SU-DHL-6 (cell line): ENCODE measurements around the gene PCK1.

Source experiments
- H2AFZ ChIP-seq: fragments of 200-600 bp; sonication (generic); 2 replicates; pipeline ENCODE4 v1.6.1; 2014; ENCODE audit warnings: low read depth, mild to moderate bottlenecking, moderate library complexity, mixed read lengths, antibody characterized with exemption, low read length; ENCODE audit not compliant: severe bottlenecking
- H3F3A ChIP-seq: fragments of 200-600 bp; shearing (Covaris generic); 2 replicates; pipeline ENCODE4 v1.6.0; 2016; ENCODE audit warnings: antibody characterized with exemption, mild to moderate bottlenecking; ENCODE audit not compliant: insufficient read depth
- H3K27ac ChIP-seq: fragments of 200-600 bp; sonication (generic); 2 replicates; pipeline ENCODE4 v1.5.1; 2016; ENCODE audit warnings: low read depth, mild to moderate bottlenecking, low read length, moderate library complexity, mixed read lengths
- H3K27me3 ChIP-seq: fragments of 200-600 bp; sonication (generic), shearing (Covaris generic); 2 replicates; pipeline ENCODE4 v1.6.0; 2014; ENCODE audit warnings: mild to moderate bottlenecking, low read length
- H3K36me3 ChIP-seq: fragments of 200-600 bp; sonication (generic); 2 replicates; pipeline ENCODE4 v1.6.1; 2014; ENCODE audit warnings: mild to moderate bottlenecking, low read length, mixed read lengths
- H3K4me2 ChIP-seq: fragments of 300-600, 200-600 bp; shearing (Covaris generic), sonication (generic); 2 replicates; pipeline ENCODE4 v1.6.0; 2014; ENCODE audit warnings: low read length, low read depth, mild to moderate bottlenecking; ENCODE audit not compliant: poor library complexity, severe bottlenecking
- H3K4me3 ChIP-seq: fragments of 200-600 bp; sonication (generic); 2 replicates; pipeline ENCODE4 v1.5.1; 2014; ENCODE audit warnings: antibody characterized with exemption, low read length, mild to moderate bottlenecking, mixed read lengths; ENCODE audit not compliant: insufficient read depth, poor library complexity, severe bottlenecking
- H3K79me2 ChIP-seq: fragments of 200-600 bp; sonication (generic); 2 replicates; pipeline ENCODE4 v1.6.1; 2014; ENCODE audit warnings: mild to moderate bottlenecking, low read length, moderate library complexity; ENCODE audit not compliant: insufficient read depth
- H3K9ac ChIP-seq: fragments of 200-600 bp; sonication (generic); 2 replicates; pipeline ENCODE4 v1.7.0; 2014; ENCODE audit warnings: mild to moderate bottlenecking, low read length
- H3K9me2 ChIP-seq: fragments of 200-600 bp; sonication (generic); replicated peaks from 2 replicates; pipeline ENCODE4 v1.6.1; 2014; ENCODE audit warnings: low read length; ENCODE audit not compliant: insufficient read depth
- H3K9me3 ChIP-seq: fragments of 200-600 bp; sonication (generic); 2 replicates; pipeline ENCODE4 v1.6.1; 2014; ENCODE audit warnings: low read length, mixed read lengths; ENCODE audit not compliant: insufficient read depth
- H4K20me1 ChIP-seq: fragments of 200-600 bp; sonication (generic); 2 replicates; pipeline ENCODE4 v1.6.1; 2014; ENCODE audit warnings: low read depth, mild to moderate bottlenecking, antibody characterized with exemption, low read length, moderate library complexity, mixed read lengths
- CTCF ChIP-seq: fragments of 200-600 bp; sonication (generic); IDR thresholded peaks from one replicate; pipeline ENCODE4 v1.5.1; 2017; ENCODE audit warnings: antibody characterized with exemption, mild to moderate bottlenecking, low read length, moderate library complexity; ENCODE audit not compliant: insufficient read depth, poor library complexity, severe bottlenecking
- EZH2phosphoT487 ChIP-seq: fragments of 200-600 bp; sonication (generic), shearing (Covaris generic); conservative IDR thresholded peaks from 2 replicates; pipeline ENCODE4 v1.6.1; 2018; ENCODE audit warnings: mild to moderate bottlenecking, antibody characterized with exemption, low read length, moderate library complexity, mixed read lengths

PCK1 gene

GRCh38 chr20:57609842-57610167 lies 48.9 kb downstream of the PCK1 start:
- H3K27ac ChIP-seq: no peak overlapping the region
- H3F3A ChIP-seq: no peaks in the 10 kb centered on the region
- no peak overlapping the region for H3K4me2 ChIP-seq
- H3K36me3 ChIP-seq: no peaks in the 10 kb centered on the region
- no peaks in the 10 kb centered on the region for H3K79me2 ChIP-seq
- no peaks in the 10 kb centered on the region for H3K9me2 ChIP-seq
- H3K9me3 ChIP-seq: no peaks in the 10 kb centered on the region
- TF ChIP-seq CTCF: no peak
- no peak for TF ChIP-seq EZH2phosphoT487
- H3K4me3 ChIP-seq: no peak overlapping the region
- H2AFZ ChIP-seq: no peak overlapping the region
- no peaks in the 10 kb centered on the region for H3K27me3 ChIP-seq
- H4K20me1 ChIP-seq: no peaks in the 10 kb centered on the region
- no peak overlapping the region for H3K9ac ChIP-seq

GRCh38 chr20:57610261-57610952 lies 49.5 kb downstream of the PCK1 start:
- no peaks in the 10 kb centered on the region for H3K79me2 ChIP-seq
- H3K4me3 ChIP-seq: no peak overlapping the region
- no peaks in the 10 kb centered on the region for H3K9me2 ChIP-seq
- H3K4me2 ChIP-seq: no peak overlapping the region
- no peaks in the 10 kb centered on the region for H3K27me3 ChIP-seq
- H3F3A ChIP-seq: no peaks in the 10 kb centered on the region
- H2AFZ ChIP-seq: no peak overlapping the region
- no peak for TF ChIP-seq CTCF
- TF ChIP-seq EZH2phosphoT487: no peak
- H3K36me3 ChIP-seq: no peaks in the 10 kb centered on the region
- no peaks in the 10 kb centered on the region for H4K20me1 ChIP-seq
- H3K9ac ChIP-seq: no peak overlapping the region
- no peak overlapping the region for H3K27ac ChIP-seq
- H3K9me3 ChIP-seq: no peaks in the 10 kb centered on the region

- Histone ChIP-seq H3K4me3 (no peak overlapping the region), H3K27me3 (no peaks in the 10 kb centered on the region), H3K36me3 (no peaks in the 10 kb centered on the region), H3K9me3 (no peaks in the 10 kb centered on the region), H3F3A (no peaks in the 10 kb centered on the region), H4K20me1 (no peaks in the 10 kb centered on the region), H2AFZ (no peak overlapping the region), H3K79me2 (no peaks in the 10 kb centered on the region), H3K27ac (no peak overlapping the region), H3K9ac (no peak overlapping the region), H3K4me2 (no peak overlapping the region), H3K9me2 (no peaks in the 10 kb centered on the region)
- TF ChIP-seq CTCF: no peak
These were observed 50.8 kb downstream of the PCK1 start for GRCh38 chr20:57611586-57612311.
